Mesenchymal stem cell (in vitro differentiated cells and primary cell): ENCODE results near the gene MAP2K5.

Experiments used
- DNase-seq: peaks from one replicate; pipeline ENCODE4 v3.0.0-alpha.2; 2013
- H2AFZ ChIP-seq: one replicate; pipeline ENCODE4 v1.6.1; 2013; ENCODE audit warnings: low read depth, mild to moderate bottlenecking, control low read depth, inconsistent platforms, low read length, moderate library complexity
- H2AK5ac ChIP-seq: 2 replicates; pipeline ENCODE4 v1.6.1; 2013; ENCODE audit warnings: low read length, moderate library complexity, mild to moderate bottlenecking, inconsistent platforms; ENCODE audit not compliant: severe bottlenecking
- H2BK120ac ChIP-seq: one replicate; pipeline ENCODE4 v1.6.1; 2013; ENCODE audit warnings: low read depth, mild to moderate bottlenecking, inconsistent platforms, low read length, moderate library complexity
- H2BK12ac ChIP-seq, 2 experiments: one replicate each; pipeline ENCODE4 v1.6.1; 2013; ENCODE audit warnings: inconsistent platforms in 2 of 2, low read length in 2 of 2, mild to moderate bottlenecking in 2 of 2, moderate library complexity in 2 of 2, control low read depth in 1 of 2
- H2BK15ac ChIP-seq: one replicate; pipeline ENCODE4 v1.6.1; 2013; ENCODE audit warnings: mild to moderate bottlenecking, low read depth, inconsistent platforms; ENCODE audit not compliant: poor library complexity, severe bottlenecking
- H2BK5ac ChIP-seq: 2 replicates; pipeline ENCODE4 v1.6.1; 2013; ENCODE audit warnings: low read depth, mild to moderate bottlenecking, low read length, control low read depth, inconsistent platforms; ENCODE audit not compliant: poor library complexity, severe bottlenecking
- H3K14ac ChIP-seq, 2 experiments: one replicate each; pipeline ENCODE4 v1.6.1; 2013; ENCODE audit warnings: inconsistent platforms in 2 of 2, low read length in 2 of 2, control low read depth in 1 of 2, mild to moderate bottlenecking in 1 of 2, moderate library complexity in 1 of 2
- H3K18ac ChIP-seq, 2 experiments: one replicate each; pipeline ENCODE4 v1.6.1; 2013; ENCODE audit warnings: inconsistent platforms in 2 of 2, low read length in 2 of 2, control low read depth in 1 of 2, low read depth in 1 of 2, mild to moderate bottlenecking in 1 of 2
- H3K23ac ChIP-seq, 2 experiments: one replicate each; pipeline ENCODE4 v1.6.1; 2013; ENCODE audit warnings: inconsistent platforms in 2 of 2, low read length in 2 of 2, mild to moderate bottlenecking in 2 of 2, moderate library complexity in 2 of 2, control low read depth in 1 of 2
- H3K27ac ChIP-seq: 2 replicates; pipeline ENCODE4 v1.5.1; 2013; ENCODE audit warnings: mild to moderate bottlenecking, moderate library complexity, low read length, control low read depth, inconsistent platforms; ENCODE audit not compliant: poor library complexity, severe bottlenecking
- H3K27me3 ChIP-seq, 2 experiments: 2 replicates each; pipeline versions ENCODE4 v1.6.1 to v1.7.0; 2013; ENCODE audit warnings: low read length in 2 of 2, mild to moderate bottlenecking in 2 of 2, moderate library complexity in 2 of 2, control low read depth in 1 of 2, inconsistent platforms in 1 of 2; ENCODE audit not compliant: control insufficient read depth in 1 of 2, insufficient read depth in 1 of 2
- H3K36me3 ChIP-seq, 2 experiments: 2 replicates each; pipeline versions ENCODE4 v1.6.1 to v1.7.0; 2013; ENCODE audit warnings: low read length in 2 of 2, control low read depth in 1 of 2, inconsistent platforms in 1 of 2, low read depth in 1 of 2, mild to moderate bottlenecking in 1 of 2; ENCODE audit not compliant: insufficient read depth in 2 of 2, control insufficient read depth in 1 of 2
- H3K4ac ChIP-seq, 2 experiments: one replicate each; pipeline ENCODE4 v1.6.1; 2013; ENCODE audit warnings: inconsistent platforms in 2 of 2, low read length in 2 of 2, mild to moderate bottlenecking in 2 of 2, moderate library complexity in 2 of 2, control low read depth in 1 of 2, low read depth in 1 of 2
- H3K4me1 ChIP-seq: 2 replicates; pipeline ENCODE4 v1.6.1; 2013; ENCODE audit warnings: low read depth, low read length, control low read depth; ENCODE audit not compliant: control insufficient read depth, insufficient read depth
- H3K4me2 ChIP-seq: 2 replicates; pipeline ENCODE4 v1.6.1; 2013; ENCODE audit warnings: low read length, mild to moderate bottlenecking, inconsistent platforms; ENCODE audit not compliant: poor library complexity, severe bottlenecking
- H3K4me3 ChIP-seq, 2 experiments: 2 replicates each; pipeline versions ENCODE4 v1.5.1 to v1.7.0; 2013; ENCODE audit warnings: low read length in 2 of 2, mild to moderate bottlenecking in 2 of 2, control low read depth in 1 of 2, low read depth in 1 of 2; ENCODE audit not compliant: insufficient read depth in 1 of 2
- H3K79me1 ChIP-seq: replicated peaks from 2 replicates; pipeline ENCODE4 v1.6.1; 2013; ENCODE audit warnings: mild to moderate bottlenecking, control low read depth, low read length, inconsistent platforms; ENCODE audit not compliant: poor library complexity, severe bottlenecking
- H3K9ac ChIP-seq: 2 replicates; pipeline ENCODE4 v1.7.0; 2013; ENCODE audit warnings: mild to moderate bottlenecking, low read length, moderate library complexity
- H3K9me3 ChIP-seq: 2 replicates; pipeline ENCODE4 v1.7.0; 2013; ENCODE audit warnings: mild to moderate bottlenecking, low read length; ENCODE audit not compliant: control insufficient read depth
- H4K8ac ChIP-seq: one replicate; pipeline ENCODE4 v1.6.1; 2013; ENCODE audit warnings: inconsistent platforms, mild to moderate bottlenecking, low read length, moderate library complexity
- H4K91ac ChIP-seq: one replicate; pipeline ENCODE4 v1.6.1; 2013; ENCODE audit warnings: mild to moderate bottlenecking, low read length, inconsistent platforms
- WGBS: methylation state at CpG from one replicate; pipeline ENCODE4 v1.1.7; 2013; ENCODE audit warnings: mixed read lengths; 5-methylcytosine and 5-hydroxymethylcytosine counted together

Gene MAP2K5

GRCh38 chr15:67641453-67641852, 99.0 kb downstream of the MAP2K5 start:
- no peak overlapping the region for H4K91ac ChIP-seq
- H3K18ac ChIP-seq: no peak overlapping the region
- H3K4me1 ChIP-seq: no peaks in the 10 kb centered on the region
- no peak overlapping the region for H4K8ac ChIP-seq
- H2AFZ ChIP-seq: no peak overlapping the region
- DNase-seq: no peak
- no peak overlapping the region for H3K4ac ChIP-seq
- H3K27me3 ChIP-seq: no peaks in the 10 kb centered on the region
- H3K4me3 ChIP-seq: no peak overlapping the region
- H3K9ac ChIP-seq: no peak overlapping the region
- no peak overlapping the region for H2BK5ac ChIP-seq
- no peak overlapping the region for H2AK5ac ChIP-seq
- no peak overlapping the region for H2BK15ac ChIP-seq
- peaks cover 0 to 11% of the 10 kb centered on the region in 2 experiments for H3K36me3 ChIP-seq
- H3K27ac ChIP-seq: no peak overlapping the region
- no peak overlapping the region for H3K14ac ChIP-seq
- no peak overlapping the region for H3K4me2 ChIP-seq
- peaks cover 3% of the 10 kb centered on the region for H3K79me1 ChIP-seq
- H3K9me3 ChIP-seq: no peaks in the 10 kb centered on the region
- no peak overlapping the region for H2BK12ac ChIP-seq
- WGBS: no CpG with 5 or more reads among the region's 3 CpGs
- no peak overlapping the region for H2BK120ac ChIP-seq
- no peak overlapping the region for H3K23ac ChIP-seq

DNA sequence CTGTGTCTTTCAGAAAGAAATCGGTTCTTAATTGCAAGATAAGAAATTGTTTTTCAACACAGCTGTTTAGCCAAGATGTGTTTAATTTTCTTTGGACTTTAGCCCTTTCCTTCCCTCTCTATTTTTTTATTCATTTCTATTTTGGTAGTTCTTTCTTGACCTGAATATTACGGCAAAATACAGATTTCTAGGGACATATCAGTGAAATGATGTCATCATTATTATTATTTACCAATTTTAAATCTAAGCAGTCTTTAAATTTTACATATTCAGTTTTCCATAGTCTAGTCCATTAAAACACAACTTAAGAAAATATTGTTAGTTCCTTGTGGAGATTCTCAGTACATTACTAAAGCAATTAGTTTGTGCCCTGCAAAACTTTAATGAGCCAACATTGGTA, 104.3 kb downstream of the MAP2K5 start:
- H2BK15ac ChIP-seq: no peak overlapping the region
- no peak overlapping the region for H2AFZ ChIP-seq
- no peak overlapping the region for H3K9ac ChIP-seq
- H3K36me3 ChIP-seq: peaks cover 3 to 31% of the 10 kb centered on the region in 2 experiments
- no peak overlapping the region for H3K4me2 ChIP-seq
- H2BK5ac ChIP-seq: no peak overlapping the region
- H2BK120ac ChIP-seq: no peak overlapping the region
- no peak overlapping the region for H3K14ac ChIP-seq
- no peak for DNase-seq
- no peak overlapping the region for H3K4ac ChIP-seq
- no peak overlapping the region for H2AK5ac ChIP-seq
- peaks cover 2% of the 10 kb centered on the region for H3K79me1 ChIP-seq
- no peaks in the 10 kb centered on the region for H3K4me1 ChIP-seq
- H2BK12ac ChIP-seq: no peak overlapping the region
- H3K27ac ChIP-seq: no peak overlapping the region
- H3K9me3 ChIP-seq: no peaks in the 10 kb centered on the region
- H4K91ac ChIP-seq: no peak overlapping the region
- H3K18ac ChIP-seq: no peak overlapping the region
- H3K23ac ChIP-seq: no peak overlapping the region
- H4K8ac ChIP-seq: no peak overlapping the region
- H3K4me3 ChIP-seq: no peak overlapping the region
- H3K27me3 ChIP-seq: no peaks in the 10 kb centered on the region
- WGBS: no CpG with 5 or more reads among the region's 2 CpGs

GRCh38 chr15:67652586-67652985, 110.1 kb downstream of the MAP2K5 start:
- Histone ChIP-seq H3K79me1 (no peaks in the 10 kb centered on the region), H3K4me3 (no peak overlapping the region), H2BK5ac (no peak overlapping the region), H3K4me2 (no peak overlapping the region), H3K4me1 (no peaks in the 10 kb centered on the region), H2AK5ac (no peak overlapping the region), H3K18ac (no peak overlapping the region), H2BK12ac (no peak overlapping the region), H3K4ac (no peak overlapping the region), H3K9me3 (peaks cover 33% of the 10 kb centered on the region), H2BK120ac (no peak overlapping the region), H4K8ac (no peak overlapping the region), H3K23ac (no peak overlapping the region), H3K27ac (no peak overlapping the region), H3K9ac (no peak overlapping the region), H3K27me3 (no peaks in the 10 kb centered on the region), H4K91ac (no peak overlapping the region), H2BK15ac (no peak overlapping the region), H2AFZ (no peak overlapping the region), H3K14ac (no peak overlapping the region), H3K36me3 (peaks cover 5 to 34% of the 10 kb centered on the region in 2 experiments)
- 86% methylated on average over 2 of the region's 2 CpGs for WGBS
- DNase-seq: no peak

- Histone ChIP-seq H3K23ac (no peak overlapping the region), H3K4me3 (no peak overlapping the region), H3K4me2 (no peak overlapping the region), H2BK120ac (no peak overlapping the region), H2BK15ac (no peak overlapping the region), H2BK5ac (no peak overlapping the region), H3K9ac (no peak overlapping the region), H3K36me3 (peaks cover 4 to 28% of the 10 kb centered on the region in 2 experiments), H2AK5ac (no peak overlapping the region), H3K18ac (no peak overlapping the region), H4K8ac (no peak overlapping the region), H3K9me3 (peaks cover 8% of the 10 kb centered on the region), H3K4ac (no peak overlapping the region), H3K79me1 (no peaks in the 10 kb centered on the region), H3K27ac (no peak overlapping the region), H3K27me3 (no peaks in the 10 kb centered on the region), H2AFZ (no peak overlapping the region), H4K91ac (no peak overlapping the region), H2BK12ac (no peak overlapping the region), H3K4me1 (no peaks in the 10 kb centered on the region), H3K14ac (no peak overlapping the region)
- DNase-seq: no peak
These were observed 117.9 kb downstream of the MAP2K5 start for GRCh38 chr15:67660446-67660845.
